ENCODE data around the gene ATF4. TPM values are rescaled to one million over a fixed set of nuclear protein-coding genes. Genes with fewer than 3 reads are reported as not detected.

Gene ATF4
- total RNA-seq, 2 donors from 2014 or later = 294 to 334 TPM

GRCh38 chr22:39515266-39516050 lies 4.9 kb upstream of the ATF4 start:
- no peak for TF ChIP-seq CTCF (IDR thresholded peaks at IDR 0.05)
- TF ChIP-seq POLR2A (IDR thresholded peaks at IDR 0.05) = no peak
- no peak for TF ChIP-seq POLR2AphosphoS5 (IDR thresholded peaks at IDR 0.05)
- WGBS = 74% methylated on average over 12 of the region's 12 CpGs
- intact Hi-C loops (cut with DNase I) = no loop called here

GRCh38 chr22:39517470-39517869 lies 2.9 kb upstream of the ATF4 start:
- Histone ChIP-seq H3K4me3 (no peak overlapping the region), H3K27ac (no peak overlapping the region), H3K9me3 (no peaks in the 10 kb centered on the region), H3K36me3 (peaks cover 13 to 25% of the 10 kb centered on the region in 2 donors), H3K4me1 (replicated peaks) (peaks cover 3% of the 10 kb centered on the region), H3K27me3 (replicated peaks; ENCODE audit: insufficient read depth) (no peaks in the 10 kb centered on the region)
- intact Hi-C loops (cut with DNase I) = no loop called here
- DNase-seq (ENCODE audit: low spot score) = no peak
- TF ChIP-seq CTCF (IDR thresholded peaks at IDR 0.05) (no peak), POLR2A (IDR thresholded peaks at IDR 0.05) (no peak), POLR2AphosphoS5 (IDR thresholded peaks at IDR 0.05) (no peak)
- WGBS = 68% methylated on average over 3 of the region's 3 CpGs

More at GRCh38 chr22:39515266-39516050, 4.9 kb upstream of the ATF4 start:
- no peak overlapping the region for H3K27ac ChIP-seq
- H3K9me3 ChIP-seq = no peaks in the 10 kb centered on the region
- H3K27me3 ChIP-seq (replicated peaks; ENCODE audit: insufficient read depth) = no peaks in the 10 kb centered on the region
- no peak overlapping the region for H3K4me3 ChIP-seq
- H3K4me1 ChIP-seq (replicated peaks) = peaks cover 3% of the 10 kb centered on the region
- DNase-seq (ENCODE audit: low spot score) = no peak
- peaks cover 11 to 22% of the 10 kb centered on the region in 2 donors for H3K36me3 ChIP-seq

GRCh38 chr22:39518144-39518786 lies 2.1 kb upstream of the ATF4 start:
- H3K9me3 ChIP-seq = no peaks in the 10 kb centered on the region
- H3K36me3 ChIP-seq = peaks cover 11 to 25% of the 10 kb centered on the region in 2 donors
- no peak overlapping the region for H3K4me3 ChIP-seq
- DNase-seq (ENCODE audit: low spot score) = no peak
- TF ChIP-seq CTCF (IDR thresholded peaks at IDR 0.05) = no peak
- no peak for TF ChIP-seq POLR2AphosphoS5 (IDR thresholded peaks at IDR 0.05)
- no peak for TF ChIP-seq POLR2A (IDR thresholded peaks at IDR 0.05)
- 51% methylated on average over 5 of the region's 5 CpGs for WGBS
- peak overlapping the region in 1 of 2 donors; percentile 100 for H3K27ac ChIP-seq
- peaks cover 5% of the 10 kb centered on the region for H3K4me1 ChIP-seq (replicated peaks)
- H3K27me3 ChIP-seq (replicated peaks; ENCODE audit: insufficient read depth) = no peaks in the 10 kb centered on the region
- intact Hi-C loops (cut with DNase I) = no loop called here

GRCh38 chr22:39518996-39519680 lies 1.2 kb upstream of the ATF4 start:
- H3K9me3 ChIP-seq = no peaks in the 10 kb centered on the region
- DNase-seq (ENCODE audit: low spot score) = no peak
- peak overlapping the region; percentile 100 for H3K27ac ChIP-seq
- 8% methylated on average over 24 of the region's 24 CpGs for WGBS
- peak overlapping the region; percentile 100 for H3K4me3 ChIP-seq
- TF ChIP-seq POLR2AphosphoS5 (IDR thresholded peaks at IDR 0.05) = no peak
- no peak for TF ChIP-seq CTCF (IDR thresholded peaks at IDR 0.05)
- H3K27me3 ChIP-seq (replicated peaks; ENCODE audit: insufficient read depth) = no peaks in the 10 kb centered on the region
- peaks cover 6 to 21% of the 10 kb centered on the region in 2 donors for H3K36me3 ChIP-seq
- peaks cover 12% of the 10 kb centered on the region for H3K4me1 ChIP-seq (replicated peaks)
- intact Hi-C loops (cut with DNase I) = no loop called here
